GM12873 (cell line): ENCODE data around the gene GBP3.

Experiments
- TF ChIP-seq, protein P1 (sequence below): IDR thresholded peaks from 2 replicates; pipeline ENCODE4 v1.5.1; 2012; ENCODE audit warnings: low read depth, mild to moderate bottlenecking, moderate library complexity, low read length, control low read depth; ENCODE audit not compliant: insufficient read depth; ENCODE audit errors: missing control alignments

The GBP3 gene

DNA sequence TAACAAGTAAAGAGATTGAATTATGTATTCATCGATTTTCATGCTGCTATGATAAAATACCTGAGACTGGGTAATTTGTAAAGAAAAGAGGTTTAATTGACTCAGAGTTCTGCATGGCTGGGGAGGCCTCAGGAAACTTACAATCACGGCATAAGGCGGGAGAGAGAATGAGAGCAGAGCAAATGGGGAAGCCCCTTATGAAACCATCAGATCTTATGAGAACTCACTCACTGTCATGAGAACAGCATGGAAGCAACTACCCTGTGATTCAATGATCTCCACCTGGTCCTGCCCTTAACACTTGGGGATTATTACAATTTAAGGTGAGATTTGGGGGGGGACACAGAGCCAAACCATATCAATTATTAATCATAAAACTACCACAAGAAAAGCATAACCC, 3.3 kb upstream of the GBP3 start:
- TF ChIP-seq, protein P1, sequence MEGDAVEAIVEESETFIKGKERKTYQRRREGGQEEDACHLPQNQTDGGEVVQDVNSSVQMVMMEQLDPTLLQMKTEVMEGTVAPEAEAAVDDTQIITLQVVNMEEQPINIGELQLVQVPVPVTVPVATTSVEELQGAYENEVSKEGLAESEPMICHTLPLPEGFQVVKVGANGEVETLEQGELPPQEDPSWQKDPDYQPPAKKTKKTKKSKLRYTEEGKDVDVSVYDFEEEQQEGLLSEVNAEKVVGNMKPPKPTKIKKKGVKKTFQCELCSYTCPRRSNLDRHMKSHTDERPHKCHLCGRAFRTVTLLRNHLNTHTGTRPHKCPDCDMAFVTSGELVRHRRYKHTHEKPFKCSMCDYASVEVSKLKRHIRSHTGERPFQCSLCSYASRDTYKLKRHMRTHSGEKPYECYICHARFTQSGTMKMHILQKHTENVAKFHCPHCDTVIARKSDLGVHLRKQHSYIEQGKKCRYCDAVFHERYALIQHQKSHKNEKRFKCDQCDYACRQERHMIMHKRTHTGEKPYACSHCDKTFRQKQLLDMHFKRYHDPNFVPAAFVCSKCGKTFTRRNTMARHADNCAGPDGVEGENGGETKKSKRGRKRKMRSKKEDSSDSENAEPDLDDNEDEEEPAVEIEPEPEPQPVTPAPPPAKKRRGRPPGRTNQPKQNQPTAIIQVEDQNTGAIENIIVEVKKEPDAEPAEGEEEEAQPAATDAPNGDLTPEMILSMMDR = no peak

DNA sequence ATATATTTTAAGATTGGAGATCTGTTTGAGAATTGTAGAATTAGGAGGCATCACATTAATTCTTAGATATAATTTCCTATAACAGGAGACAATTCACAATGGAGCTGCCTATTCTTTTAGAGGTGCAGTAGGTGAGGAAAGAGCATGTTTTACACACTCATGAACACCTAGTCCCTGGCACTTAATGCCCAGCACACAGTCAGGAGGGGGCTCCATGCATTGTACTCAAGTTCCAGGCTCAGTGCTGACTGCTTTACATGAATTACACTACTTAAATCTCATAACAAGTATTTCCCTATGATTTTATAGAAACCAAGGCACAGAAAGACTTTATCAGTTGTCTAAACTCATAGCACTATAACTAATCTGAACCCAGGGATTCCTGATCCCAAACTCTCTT, 360 bp upstream of the GBP3 start:
- TF ChIP-seq, protein P1 = no peak

DNA sequence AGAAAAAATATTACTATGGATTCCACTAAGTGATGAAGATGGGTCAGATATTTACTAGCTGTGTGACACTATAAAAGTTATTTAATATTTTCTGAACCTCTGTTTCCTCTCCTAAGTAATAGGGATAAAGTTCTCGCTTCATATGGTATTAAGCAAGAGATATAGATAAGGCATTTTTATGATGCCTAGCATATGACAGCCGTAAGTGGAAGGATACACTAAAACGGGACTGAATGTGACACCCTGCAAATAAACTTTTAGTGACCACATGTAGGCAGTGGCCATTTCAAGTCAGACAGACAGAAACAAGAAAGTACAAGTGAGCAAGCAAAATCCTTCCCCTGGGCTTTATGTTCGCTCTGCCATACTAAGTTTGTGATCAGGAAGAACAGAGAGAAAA, 14.2 kb downstream of the GBP3 start:
- TF ChIP-seq, protein P1 = no peak

DNA sequence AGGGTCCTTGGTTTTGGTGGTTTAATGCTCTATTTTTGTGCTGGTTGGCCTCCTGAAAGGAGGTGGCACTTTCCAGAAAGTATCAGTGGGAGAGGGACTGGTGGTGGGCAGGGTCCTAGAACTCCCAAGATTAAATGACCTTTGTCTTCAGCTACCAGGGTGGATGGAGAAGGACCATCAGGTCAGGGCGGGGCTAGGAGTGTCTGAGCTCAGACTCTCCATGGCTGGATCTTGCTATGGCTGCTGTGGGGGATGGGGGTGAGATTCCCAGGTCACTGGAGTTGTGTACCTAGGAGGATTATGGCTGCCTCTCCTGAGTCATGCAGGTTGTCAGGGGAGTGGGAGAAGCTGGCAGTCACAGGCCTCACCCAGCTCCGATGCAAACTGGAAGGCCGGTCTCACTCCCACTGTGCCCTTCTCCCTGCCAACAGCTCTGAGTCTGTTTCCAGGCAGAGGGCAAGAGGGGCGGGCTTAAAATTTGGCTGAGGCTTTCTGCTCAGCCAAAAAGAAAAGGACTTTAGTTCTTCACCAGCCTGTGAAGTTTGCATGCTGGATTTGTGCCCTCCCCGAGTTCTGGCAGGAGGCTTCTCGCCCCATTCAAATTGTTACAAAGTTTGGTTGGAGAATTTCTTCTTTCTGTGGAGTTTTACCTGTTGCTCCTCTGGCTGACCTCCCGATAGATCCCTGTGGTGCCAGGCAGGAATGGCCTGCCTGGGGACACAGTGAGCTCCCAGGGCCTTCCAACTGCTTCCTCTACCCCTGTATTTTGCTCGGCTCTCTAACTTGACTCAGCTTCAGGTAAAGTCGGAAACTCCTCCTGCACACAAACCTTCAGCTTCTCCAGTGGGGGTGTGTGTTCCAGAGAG, 17.1 kb downstream of the GBP3 start:
- TF ChIP-seq, protein P1 = no peak

DNA sequence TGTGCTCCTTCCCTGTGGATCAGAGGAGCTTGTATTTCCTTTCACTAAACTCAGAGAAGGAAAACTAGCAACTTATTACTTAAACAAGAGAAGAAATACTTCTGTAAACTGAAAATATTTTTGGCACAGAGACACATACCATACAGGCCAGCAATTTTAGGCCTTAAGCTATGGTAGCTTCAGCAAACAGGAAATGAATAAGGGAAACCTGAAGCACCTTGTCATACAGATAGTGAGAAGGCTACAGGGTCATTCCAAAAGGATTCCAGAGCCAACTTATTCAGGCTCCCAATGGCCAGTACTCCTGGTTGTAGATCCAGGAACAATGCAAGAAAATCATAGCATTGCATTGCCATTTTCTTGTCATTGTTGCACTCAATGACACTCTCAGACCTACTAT, 21.2 kb downstream of the GBP3 start:
- TF ChIP-seq, protein P1 = no peak

DNA sequence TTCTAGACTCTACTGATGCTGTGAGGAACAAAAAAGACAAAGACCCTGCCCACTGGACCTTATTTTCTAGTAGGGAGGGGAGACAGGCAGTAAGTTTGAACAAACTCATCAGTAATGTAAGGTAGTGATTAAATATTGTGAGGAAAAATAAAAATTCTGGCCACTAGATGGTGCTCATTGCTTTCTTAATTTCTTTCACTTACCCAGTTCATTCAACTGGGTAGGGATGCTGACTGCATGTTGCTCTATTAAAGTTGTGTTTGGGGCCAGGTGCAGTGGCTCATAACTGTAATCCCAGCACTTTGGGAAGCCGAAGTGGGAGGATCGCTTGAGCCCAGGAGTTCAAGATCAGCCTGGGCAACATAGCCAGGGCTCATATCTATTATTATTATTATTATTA, 23.9 kb downstream of the GBP3 start:
- TF ChIP-seq, protein P1 = peak; percentile 41

DNA sequence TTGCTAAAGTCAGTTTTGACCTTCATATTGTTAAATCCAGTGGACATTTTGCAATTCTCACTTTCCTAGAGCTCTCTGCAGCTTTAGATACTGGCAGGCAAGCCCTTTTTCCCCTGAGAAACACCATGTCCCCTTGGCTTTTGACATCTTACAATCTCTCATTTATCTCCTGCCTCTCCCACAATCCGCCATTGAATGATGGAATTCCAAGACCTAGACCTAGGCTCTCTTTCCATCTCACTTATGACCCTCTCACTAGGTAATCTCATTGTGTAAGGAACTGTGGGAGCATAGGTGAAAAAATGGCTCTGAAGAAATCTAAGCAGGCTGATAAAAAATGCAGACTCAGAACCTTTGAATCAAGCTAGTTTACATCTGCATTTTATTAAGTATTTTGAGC, 32.2 kb downstream of the GBP3 start:
- TF ChIP-seq, protein P1 = no peak
